ENCODE data around the gene HAUS7. TPM values are rescaled to one million over a fixed set of nuclear protein-coding genes. Genes with fewer than 3 reads are reported as not detected.

Gene HAUS7
- total RNA-seq, 1 experiment from 2014 or later = 34.7 TPM

DNA sequence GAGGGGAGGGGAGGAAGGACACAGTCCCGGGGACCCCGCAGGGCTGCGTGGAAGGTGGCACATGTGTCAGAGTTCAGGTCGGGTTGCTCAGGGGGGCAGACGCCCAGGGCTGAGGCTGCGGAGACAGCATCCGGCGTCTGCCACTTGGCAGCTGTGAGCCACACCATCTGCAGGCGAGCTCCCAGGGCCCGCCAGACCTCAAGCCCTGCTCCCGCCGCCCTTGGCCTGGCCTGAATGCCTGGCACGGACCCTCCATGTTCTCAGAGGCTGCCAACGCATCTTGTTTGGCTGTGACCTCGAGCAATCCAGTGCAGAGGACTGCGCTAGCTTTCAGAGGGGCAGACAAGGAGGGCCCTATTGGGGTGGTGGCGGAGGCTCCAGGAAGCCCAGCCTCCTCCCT, 29.5 kb upstream of the HAUS7 start:
- DNase-seq (ENCODE audit: low read depth) = no peak

DNA sequence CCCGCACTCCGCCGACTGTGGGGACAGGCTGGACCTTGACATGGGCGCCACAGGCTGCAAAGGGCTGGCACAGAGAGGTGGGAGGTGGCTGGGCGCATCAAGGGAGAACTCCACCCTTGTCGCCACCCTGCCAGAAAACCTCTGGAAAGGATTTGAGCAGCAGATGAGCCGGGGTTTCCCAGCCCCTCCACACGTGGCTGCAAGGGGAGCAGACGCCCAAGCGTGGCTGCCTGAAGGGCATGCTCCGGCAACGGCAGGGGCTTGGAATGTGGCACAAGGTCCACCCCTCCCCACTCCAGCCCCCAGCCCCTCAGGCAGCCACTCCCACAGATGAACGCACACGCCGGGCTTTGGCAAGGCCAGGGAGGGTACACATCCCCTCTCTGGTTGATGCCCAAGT, 29.0 kb upstream of the HAUS7 start:
- DNase-seq (ENCODE audit: low read depth) = no peak

DNA sequence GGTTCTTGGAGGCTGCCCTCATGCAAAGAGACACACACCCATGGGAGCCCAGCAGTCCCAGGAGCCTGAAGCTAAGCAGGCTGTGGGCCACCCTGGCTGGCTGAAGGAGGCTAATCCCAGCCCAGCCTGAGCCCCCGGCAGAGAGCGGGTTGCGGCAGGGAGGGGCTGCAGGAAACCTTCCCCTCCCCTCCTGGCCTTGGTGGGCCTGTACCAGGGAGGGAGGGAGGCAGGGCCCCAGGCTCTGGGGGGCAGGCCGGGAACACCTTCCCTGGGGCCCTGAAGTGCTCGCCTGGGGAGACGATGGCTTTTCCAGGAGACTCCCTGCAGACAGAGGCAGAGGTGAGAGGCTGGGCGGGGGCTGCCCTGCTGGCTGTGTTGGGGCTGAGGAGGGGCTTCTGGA, 28.1 kb upstream of the HAUS7 start:
- no peak for DNase-seq (ENCODE audit: low read depth)

DNA sequence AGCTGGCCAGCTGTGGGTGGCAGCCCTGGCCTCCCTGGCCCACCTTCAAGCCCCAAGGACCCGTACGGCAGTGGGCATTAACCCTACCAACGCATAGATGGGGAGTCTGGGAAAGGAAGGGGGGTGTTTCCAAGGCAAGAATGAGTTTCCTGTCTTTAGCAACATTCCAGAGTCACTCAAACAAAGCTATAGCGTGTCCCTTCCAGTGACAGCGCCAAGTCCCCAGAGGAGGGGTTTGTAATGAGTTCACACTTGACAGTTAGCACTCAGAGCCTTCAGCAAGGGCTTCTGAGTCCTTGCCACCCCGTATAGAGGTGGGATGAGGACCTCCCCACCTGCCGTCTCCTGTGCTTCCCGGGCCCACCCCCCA, 26.2 kb upstream of the HAUS7 start:
- no peak for DNase-seq (ENCODE audit: low read depth)

DNA sequence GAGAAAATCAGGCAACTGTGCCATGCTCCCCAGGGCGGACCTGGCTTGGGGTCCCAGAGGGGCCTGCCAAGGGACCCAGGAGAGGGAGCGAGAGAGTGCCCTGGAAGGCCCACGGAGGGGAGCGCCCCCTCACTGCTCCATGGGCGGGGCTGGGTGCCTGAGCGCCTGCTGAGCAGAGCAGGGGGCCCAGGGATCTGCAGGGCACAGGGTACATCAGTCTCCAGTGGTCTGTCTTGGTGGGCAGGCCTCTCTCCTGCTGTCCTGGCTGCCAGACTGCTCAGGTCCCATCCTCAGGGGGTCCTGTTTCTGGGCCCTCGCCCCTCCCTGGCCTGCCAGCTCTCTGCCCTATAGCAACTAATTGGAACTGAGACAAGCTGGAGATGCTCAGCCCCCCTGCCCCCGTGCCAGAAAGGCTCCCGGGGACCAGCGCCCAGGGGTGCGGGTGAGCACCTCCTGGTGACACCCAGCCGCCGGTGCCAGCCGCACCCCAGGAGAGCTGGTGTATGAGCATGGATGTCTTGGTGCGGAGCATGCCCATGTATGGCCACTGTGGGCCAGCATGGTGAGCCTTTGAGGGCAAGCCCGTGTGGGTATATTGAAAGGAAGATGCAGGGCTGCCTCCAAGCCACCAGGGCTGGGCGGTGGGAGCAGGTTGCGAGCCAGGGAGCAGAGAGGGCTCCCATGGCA, 25.7 kb upstream of the HAUS7 start:
- no peak for DNase-seq (ENCODE audit: low read depth)

DNA sequence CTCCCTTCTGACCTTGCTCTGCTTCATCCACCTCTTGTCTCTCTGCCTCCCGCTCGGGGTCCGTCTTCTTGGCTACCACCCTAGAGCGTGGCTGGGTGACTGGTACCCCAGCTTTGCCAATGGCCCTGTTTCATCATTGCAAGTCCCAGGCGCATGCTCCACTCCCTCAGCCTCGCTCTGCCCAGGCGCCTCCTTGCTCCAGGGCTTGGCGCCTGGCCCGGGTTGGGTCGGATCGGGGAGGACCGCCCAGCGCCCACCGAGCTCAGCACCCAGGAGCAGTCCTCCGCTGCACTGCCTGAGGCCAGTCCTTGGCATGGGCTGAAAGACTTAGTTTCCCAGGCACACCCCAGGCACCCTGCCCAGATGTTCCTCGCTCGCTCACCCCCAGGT, 25.0 kb upstream of the HAUS7 start:
- DNase-seq (ENCODE audit: low read depth) = no peak

DNA sequence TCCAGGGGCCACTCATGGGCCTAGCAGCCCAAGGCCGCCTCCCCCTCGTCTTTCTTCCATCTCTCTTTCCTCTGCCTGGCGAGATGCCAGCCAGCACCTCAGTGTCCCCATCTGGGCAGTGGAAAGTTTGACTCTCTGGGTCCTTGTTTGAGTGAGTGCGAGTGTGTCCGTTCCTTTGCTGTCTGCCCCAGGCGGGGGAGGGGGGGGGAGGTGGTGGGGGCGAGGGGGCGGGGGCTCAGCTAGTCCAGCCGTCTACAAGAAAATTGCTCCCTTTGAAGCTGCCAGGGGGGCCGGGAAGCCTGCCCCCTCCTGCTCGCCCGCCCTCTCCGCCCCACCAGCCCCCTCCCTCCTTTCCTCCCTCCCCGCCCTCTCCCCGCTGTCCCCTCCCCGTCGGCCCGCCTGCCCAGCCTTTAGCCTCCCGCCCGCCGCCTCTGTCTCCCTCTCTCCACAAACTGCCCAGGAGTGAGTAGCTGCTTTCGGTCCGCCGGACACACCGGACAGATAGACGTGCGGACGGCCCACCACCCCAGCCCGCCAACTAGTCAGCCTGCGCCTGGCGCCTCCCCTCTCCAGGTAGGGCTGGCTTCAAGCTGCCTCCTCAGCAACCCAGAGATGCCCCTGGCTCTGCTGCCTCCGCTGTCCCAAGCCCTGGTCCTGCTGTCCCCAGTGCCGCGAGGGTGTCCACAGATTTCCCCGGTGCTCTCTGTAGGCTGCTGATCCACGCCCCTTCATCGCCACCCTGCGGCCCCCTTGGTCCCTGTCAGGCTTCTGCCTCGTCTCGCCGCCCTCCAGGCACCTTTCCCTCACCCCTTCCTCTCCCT, 24.4 kb upstream of the HAUS7 start, which contains the start of gene BGN:
TSS of gene BGN (plus strand) at position 440 of the 821 bp plus-strand sequence. CDS start 9,652 bp downstream, outside the sequence.
- DNase-seq (ENCODE audit: low read depth) = peak; percentile 13

DNA sequence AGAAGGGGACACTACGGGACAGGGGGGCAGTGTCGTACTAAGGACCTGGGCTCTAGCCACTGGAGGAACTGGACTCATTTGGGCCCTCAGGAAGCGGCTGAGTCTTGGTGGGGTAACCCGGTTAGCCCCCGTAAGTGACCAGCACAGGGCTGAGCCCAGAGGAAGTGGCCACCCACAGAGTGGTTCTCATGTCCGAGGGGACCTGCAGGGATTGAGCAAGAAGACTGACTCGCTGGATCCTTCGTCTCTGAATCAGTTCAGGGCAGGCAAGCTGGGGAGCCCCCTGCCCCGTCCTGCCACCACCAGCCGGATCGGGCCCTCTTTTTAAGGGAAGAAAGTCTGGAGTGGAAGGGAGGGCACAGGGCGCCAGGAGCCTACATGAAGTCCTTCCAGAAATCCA, 23.7 kb upstream of the HAUS7 start:
- DNase-seq (ENCODE audit: low read depth) = no peak

DNA sequence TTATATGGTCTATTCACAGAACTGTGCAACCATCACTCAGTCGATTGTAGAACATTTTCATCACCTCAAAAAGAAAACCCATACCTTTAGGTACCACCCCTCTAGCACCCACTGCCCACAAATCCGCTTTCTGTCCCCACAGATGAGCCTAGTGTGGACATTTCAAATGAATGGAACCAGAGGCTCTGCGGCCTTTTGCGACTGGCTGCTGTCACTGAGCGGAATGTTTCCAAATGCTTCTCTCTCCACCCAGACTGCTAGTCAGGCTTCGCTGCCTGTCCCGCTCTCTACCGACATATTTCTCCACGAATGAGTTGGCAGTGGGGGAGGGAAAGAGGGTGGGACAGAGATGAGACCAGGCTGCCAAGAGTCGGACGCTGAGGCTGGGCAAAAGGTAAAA, 22.7 kb upstream of the HAUS7 start:
- DNase-seq (ENCODE audit: low read depth) = no peak

DNA sequence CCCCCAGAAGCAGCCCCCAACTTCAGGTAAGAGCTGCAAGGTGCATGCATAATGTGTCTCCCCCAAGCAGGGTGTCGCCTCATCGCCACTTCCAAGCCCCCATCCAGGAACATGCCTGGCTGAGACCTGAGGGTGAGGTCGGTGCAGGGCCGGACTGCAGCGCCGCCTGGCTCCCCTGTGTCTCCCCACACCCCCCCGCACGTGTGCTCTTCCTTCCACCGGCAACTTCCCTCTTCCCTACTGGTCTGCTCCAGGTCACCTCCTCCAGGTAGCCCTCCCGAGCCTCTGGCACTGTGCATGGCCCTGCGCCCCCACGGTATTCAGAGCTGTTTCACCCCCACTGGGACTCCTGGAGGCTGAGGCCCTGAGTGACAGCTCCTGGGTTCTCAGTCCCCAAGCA, 22.2 kb upstream of the HAUS7 start:
- DNase-seq (ENCODE audit: low read depth) = no peak

DNA sequence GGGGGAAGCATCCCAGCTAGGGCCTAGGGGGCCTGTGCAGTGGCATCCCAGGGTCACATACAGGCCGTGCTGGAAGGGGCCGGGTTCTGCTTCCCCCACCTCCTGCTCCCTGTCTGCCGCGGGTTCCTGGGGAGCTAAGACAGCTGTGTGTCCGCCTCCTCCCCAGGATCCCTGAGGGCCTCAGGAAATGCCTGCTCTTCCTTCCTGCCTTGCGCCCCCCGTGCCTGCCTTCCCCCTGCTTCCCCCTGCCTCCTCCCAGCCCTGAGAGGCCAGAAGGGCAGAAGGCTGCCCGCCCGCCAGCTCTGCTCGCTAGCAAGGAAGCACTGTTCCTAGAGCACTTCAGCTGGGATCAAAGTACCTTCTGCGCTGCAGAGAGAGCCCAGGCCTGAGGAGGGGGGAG, 21.5 kb upstream of the HAUS7 start:
- DNase-seq (ENCODE audit: low read depth) = no peak

DNA sequence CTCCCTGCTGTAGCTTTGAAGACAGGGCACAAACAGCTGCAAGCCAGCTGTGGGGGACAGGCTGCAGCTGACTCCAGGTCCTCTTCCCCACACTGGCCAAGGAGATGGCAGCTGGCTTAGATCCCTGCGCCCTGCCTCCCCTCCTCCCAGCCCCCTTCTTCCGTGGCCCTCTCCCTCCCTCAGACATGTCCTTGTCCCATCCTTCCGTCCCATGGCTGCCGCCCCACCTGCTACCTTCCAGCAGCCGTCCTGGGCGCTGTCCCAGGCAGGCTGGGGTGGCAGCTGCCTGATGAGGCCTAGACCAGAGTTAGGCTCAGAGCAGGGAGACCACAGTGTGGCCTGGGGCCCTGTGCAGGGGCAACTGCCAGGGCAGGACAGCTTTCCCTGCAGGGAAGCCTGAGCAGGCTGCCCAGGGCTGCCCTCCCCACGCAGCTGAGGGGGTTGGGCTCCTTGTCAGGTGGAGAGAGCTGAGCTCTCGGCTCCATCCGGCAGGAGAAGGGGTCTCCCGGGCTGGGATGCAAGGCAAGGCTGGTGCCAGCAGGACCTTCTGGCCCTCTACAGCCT, 21.1 kb upstream of the HAUS7 start:
- no peak for DNase-seq (ENCODE audit: low read depth)

DNA sequence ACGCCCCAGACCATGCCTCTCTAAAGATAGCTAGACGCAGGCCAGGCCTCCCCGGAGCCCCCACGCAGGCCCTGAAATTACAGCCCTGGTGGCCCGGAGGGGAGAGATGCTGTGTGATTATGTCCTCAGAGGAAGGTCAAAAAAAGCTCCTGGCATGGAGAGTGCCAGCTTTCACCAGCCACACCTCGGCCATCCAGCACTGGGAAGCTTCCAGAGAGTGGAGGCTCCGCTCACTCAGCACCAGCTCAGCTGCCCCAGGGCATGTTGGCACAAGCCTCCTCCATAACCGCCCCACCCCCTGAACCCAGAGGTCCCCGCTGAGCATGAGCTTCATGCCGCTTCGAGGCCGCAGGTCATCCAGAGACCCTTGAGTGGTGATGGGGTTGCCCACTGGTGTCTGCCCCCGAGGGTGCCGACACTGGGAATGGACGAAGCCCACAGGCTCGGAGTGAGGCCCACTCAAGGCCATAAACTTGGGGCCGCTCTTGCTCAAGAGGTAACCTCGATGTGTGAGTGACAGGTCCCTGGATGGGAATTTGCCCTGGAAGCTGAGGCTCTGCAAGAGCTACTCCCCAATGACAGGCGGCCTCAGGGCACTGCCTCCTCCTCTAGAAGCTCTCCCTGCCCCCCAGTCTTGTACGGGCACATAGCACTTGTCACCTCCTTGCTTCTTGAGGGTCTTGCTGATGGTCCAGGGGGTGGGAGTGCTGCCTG, 20.0 kb upstream of the HAUS7 start:
- no peak for DNase-seq (ENCODE audit: low read depth)

DNA sequence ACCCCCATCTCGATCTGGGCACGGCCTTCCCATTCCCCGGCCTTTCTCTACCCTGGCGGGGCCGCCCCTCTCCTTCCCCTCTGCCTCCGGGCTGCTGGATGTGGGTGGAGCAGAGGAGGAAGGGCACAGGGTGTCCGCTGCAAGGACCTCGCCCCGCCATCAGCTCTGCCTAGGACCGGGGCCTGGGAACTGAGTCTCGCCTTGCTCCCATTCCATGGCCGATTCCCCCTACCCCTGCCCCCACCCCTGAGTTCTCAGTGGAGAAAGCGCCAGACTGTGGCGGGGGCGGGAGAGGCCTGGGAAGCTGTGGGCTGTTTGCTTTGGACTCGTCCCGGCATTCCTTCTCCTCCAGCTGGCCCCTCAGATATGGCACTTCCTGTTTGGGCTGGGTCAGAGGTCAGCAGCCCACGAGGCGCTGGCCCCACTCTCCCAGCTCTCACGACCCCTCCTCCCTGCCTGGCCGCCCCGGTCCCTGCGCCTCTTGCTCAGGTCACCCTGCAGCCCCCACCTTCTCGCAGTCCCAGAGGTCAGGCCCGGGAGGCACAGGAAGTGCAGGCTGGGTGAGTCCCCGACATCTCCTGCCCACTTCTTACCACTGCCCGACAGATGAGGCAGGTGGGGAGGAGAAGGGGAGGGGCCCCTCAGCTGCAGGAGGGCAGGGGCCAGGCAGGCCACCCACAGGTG, 18.0 kb upstream of the HAUS7 start:
- no peak for DNase-seq (ENCODE audit: low read depth)

DNA sequence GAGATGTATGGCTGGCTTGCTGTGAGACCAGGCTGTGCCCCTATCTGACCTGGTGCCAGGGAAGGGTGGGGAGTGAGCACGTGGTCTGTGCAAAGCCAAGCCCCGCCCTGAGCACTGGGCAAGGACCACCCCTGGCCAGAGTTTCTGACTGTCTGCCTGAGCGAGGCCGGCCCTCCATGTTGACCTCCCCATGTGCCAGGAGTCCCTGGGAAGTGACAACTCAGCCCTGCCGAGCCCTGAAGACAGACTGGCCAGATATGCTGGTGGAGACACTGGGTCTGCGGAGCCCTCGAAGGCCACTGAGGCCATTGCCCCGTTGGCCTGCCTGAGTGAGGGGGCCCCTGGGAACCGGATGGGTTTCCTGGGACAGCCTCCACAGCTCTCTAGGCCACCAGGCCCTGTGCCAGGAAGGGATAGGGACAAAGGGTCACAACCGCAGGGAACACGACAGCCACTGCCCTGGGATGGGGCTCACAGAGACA, 17.3 kb upstream of the HAUS7 start:
- no peak for DNase-seq (ENCODE audit: low read depth)

DNA sequence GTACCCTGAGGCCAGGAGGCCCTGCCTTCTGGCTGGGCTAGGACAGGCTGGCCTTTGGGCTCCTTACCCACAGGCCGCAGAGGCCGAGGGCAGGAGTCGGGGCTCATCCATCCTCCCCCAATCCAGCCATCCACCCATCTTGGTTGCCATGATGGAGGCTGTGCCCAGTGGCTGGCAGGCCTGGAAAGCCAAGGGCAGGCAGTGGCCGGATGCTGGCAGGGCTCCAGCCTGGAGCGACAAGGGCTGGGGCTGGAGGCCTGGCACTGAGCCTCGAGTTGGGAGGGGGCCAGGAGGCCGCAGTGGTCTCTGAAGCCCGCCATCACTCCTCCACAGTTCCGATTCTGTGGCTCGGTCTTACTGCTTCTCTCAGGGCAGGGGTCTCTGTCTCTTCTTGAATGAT, 15.8 kb upstream of the HAUS7 start:
- DNase-seq (ENCODE audit: low read depth) = no peak

DNA sequence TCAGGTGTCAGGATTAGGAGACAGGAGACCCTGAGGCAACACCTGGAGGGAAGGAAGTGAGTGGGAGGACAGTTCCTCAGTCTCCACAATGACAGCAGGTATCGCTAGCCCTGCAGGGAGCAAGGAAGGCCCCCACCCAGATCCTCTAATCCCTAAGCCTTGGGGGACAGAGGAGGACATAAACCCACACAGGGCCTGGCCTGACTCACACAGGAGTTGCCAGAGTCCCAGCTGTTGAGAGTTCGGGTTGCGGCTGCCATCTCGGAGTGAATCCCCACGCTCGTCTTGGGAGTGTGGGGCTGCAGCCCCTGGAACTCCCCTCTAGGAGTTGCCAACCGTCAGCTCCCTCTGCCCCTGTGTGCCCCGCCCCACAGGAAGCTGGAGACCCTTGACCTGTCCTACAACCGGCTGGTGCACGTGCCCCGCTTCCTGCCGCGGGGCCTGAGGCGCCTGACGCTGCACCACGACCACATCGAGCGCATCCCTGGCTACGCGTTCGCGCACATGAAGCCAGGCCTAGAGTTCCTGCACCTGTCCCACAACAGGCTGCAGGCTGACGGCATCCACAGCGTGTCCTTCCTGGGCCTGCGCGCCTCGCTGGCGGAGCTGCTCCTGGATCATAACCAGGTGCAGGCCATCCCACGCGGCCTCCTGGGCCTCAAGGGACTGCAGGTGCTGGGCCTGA, 15.2 kb upstream of the HAUS7 start:
- DNase-seq (ENCODE audit: low read depth) = no peak

DNA sequence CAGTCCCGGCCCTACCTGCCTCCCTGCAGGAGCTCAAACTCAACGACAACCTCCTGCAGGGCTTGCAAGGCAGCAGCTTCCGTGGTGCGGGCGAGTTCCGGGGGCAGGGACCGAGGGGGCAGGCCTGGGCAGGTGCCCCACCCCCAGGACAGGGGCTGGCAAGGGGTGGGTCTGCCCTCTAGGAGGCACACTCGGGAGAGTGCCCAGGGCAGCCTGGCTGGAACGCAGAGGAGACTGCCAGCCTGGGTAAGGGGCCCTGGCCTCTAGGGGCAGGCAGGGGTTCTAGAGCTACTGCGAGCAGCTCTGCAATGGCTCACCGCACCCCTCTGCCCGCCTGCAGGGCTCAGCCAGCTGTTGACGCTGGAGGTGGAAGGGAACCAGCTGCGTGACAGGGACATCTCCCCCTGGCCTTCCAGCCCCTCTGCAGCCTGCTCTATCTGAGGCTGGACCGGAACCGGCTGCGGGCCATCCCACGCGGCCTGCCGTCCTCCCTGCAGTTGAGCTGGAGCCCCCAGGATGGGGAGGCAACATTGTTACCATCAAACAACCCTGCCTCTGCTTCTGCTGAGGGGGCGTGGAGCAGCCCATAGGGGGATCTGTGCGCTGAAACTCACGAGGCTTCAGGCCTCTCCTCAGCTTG, 12.1 kb upstream of the HAUS7 start:
- DNase-seq (ENCODE audit: low read depth) = no peak

DNA sequence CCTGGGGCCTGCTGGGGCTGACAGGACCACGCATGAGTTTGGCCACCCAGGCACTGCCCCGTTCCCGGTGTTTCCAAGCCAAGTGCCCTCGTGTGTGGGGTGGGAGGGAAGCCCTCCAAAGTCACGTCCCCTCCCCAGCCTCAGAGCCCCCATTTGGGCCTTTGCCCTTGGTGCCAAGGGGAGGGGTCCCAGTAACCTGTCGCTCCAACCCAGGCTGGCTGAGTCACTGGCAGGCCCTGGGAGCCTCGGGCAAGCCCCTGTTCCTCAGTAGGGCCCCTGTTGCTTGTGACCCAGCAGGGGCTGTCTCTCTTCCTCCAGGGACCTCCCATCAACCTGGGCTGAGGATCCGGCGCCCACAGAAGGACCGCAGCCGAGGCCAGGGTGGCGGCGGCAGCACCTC, 10.7 kb upstream of the HAUS7 start:
- DNase-seq (ENCODE audit: low read depth) = no peak

DNA sequence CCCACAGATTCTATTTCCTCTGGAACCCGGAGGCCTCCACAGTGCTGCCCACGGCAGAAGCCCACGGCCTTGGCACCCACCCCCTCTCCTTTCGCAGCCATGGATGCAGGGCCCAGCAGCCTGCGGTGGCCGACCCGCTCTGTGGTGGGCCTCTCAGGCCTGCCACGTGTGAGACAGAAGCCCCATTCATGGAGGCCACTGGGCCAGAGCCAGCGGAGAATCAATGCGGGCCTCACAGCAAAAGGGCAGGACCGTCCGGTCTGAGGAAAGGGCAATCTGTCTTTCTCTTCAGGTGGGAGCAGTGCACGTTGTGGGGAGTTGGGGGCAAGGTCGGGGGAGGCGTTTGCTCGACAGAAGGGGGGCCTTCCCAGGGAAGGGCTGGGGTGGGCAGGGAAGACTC, 8.4 kb upstream of the HAUS7 start:
- no peak for DNase-seq (ENCODE audit: low read depth)

All from HT1080 (cell line).